Fibroblast of mammary gland (primary cell): ENCODE measurements around the gene RNF11.

Experiments
- DNase-seq: peaks from one replicate; pipeline ENCODE4 v3.0.0-alpha.2; 2010; ENCODE audit warnings: low read depth
- H3K4me3 ChIP-seq: 2 replicates; pipeline ENCODE4 v1.5.1; 2011; ENCODE audit warnings: low read depth, mild to moderate bottlenecking, low read length, moderate library complexity; ENCODE audit not compliant: control insufficient read depth
- CTCF ChIP-seq: conservative IDR thresholded peaks from 2 replicates; pipeline ENCODE4 v1.5.1; 2011; ENCODE audit warnings: low read depth, low read length, inconsistent platforms; ENCODE audit not compliant: control insufficient read depth, insufficient read depth

The RNF11 gene

DNA sequence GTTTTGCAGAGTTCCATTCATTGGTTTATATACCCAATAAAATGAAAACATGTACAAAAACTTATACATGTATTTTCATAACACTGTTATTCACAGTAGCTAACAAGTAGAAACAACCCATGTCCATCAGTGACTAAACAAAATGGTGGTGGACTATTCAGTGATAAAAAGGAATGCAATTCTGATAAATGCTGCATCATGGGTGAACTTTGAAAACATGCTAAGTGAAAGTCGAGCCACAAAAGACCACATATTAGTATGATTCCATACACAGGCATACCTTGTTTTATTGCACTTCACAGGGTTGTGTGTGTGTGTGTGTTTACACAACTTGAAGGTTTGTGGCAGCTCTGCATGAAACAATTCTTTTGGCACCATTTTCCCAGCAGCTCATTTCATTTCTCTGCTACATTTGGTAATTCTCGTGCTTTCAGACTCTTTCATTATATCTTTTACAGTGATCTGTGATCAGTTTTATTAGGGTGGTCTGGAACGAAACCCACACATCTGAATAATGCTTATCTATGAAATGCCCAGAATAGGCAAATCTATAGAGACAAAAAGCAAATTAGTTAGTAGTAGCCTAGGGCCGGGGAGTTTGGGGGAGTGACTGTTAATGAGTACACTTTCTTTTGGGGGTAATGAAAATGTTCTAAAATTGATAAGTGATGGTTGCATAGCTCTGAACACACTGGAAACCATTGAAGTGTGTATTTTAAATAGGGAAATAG lies 27.2 kb downstream of the RNF11 start:
- DNase-seq, result no peak
- H3K4me3 ChIP-seq, result no peak overlapping the region
- no peak for TF ChIP-seq CTCF

DNA sequence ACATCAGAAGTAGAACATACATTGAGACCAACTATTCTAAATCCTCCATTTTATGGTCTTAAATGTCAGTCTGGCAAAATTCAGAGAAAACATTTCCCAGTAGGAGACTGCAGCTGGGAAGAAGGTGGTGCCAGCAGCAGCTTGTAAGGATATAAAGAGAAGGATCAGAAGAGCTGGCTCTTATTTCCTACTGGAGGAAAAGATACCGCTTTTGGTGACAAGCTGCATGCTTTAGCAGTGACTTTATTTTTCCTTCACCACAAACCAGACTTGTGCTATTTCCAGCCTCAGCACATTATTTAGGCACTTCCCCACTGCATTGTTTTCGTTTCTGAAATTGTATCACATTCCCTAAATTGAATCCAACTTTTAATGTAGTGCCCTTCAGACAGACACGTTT lies 28.4 kb downstream of the RNF11 start:
- no peak for TF ChIP-seq CTCF
- H3K4me3 ChIP-seq, result no peak overlapping the region
- peak; percentile 91 for DNase-seq

GRCh38 chr1:51265618-51266017 lies 29.5 kb downstream of the RNF11 start:
- no peak for DNase-seq
- H3K4me3 ChIP-seq, result no peak overlapping the region
- TF ChIP-seq CTCF, result no peak

DNA sequence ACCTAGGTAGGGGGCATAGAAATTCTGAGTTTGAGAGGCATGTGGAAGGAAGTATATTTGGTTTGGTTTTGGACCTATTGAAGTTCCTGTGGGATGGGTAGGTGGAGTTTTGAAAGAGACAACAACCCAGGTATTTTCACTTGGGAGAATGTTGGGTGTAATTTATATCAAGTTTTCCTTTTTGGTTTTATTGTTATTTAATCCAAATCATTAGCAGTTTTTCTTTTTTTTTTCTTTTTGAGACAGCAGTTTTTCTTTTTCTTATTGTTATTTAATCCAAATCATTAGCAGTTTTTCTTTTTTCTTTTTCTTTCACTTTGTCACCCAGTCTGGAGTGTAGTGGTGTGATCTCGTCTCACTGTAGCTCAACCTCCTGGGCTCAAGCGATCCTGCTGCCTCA lies 30.1 kb downstream of the RNF11 start:
- no peak for TF ChIP-seq CTCF
- no peak for DNase-seq
- no peak overlapping the region for H3K4me3 ChIP-seq

GRCh38 chr1:51266791-51267190 lies 30.7 kb downstream of the RNF11 start:
- H3K4me3 ChIP-seq, result no peak overlapping the region
- TF ChIP-seq CTCF, result no peak
- no peak for DNase-seq

DNA sequence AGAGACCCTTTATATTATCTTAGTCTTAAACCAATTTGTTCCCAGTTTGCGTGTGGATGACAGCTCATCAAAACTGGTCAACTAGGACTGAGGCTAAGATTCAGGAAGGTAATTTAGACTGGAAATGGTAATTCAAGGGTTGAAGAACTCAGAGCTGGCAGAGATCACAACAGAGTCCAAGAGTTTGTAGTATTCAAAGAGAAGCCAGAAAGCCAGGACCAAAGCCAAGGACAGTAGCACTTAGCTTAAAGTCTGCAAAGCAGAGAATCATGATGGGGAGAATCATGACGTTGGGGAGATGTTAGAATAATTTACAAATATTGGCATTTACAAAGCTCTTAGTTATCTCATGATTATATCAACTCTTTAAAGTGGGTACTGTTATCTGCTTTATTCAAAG lies 32.6 kb downstream of the RNF11 start:
- no peak for TF ChIP-seq CTCF
- DNase-seq, result peak; percentile 21
- H3K4me3 ChIP-seq, result no peak overlapping the region

- peak; percentile 59 for DNase-seq
- no peak overlapping the region for H3K4me3 ChIP-seq
- no peak for TF ChIP-seq CTCF
Observed at GRCh38 chr1:51270751-51271150, 34.7 kb downstream of the RNF11 start.
